Measurements from ENCODE around the gene PHF21B. TPM values are rescaled to one million over a fixed set of nuclear protein-coding genes. Genes with fewer than 3 reads are reported as not detected.

PHF21B gene
- total RNA-seq, 1 donor from 2014 or later, result not detected

DNA sequence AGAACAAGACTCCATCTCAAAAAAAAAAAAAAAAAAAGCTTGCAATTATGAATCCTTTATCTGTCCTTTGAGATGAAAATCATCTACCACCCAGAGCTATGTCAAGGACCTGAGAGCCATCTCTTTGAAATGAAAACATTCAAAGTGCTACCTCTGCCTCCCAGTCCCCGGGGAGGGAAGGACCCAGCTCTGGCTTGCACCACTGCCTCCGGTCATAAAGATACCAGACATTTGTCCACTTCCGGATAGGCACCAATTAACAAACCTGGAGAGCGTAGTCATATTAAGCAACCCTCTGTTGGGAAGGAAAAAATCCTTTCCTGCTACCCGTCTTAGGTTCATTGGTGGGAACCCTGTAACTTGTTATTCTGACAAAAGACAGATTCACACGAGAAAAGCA, 158.9 kb downstream of the PHF21B start:
- DNase-seq (no peak), ATAC-seq (ENCODE audit: low read depth) (no peak)
- Mint-ChIP-seq H3K4me1 (no peaks in the 10 kb centered on the region), H3K9me3 (no peaks in the 10 kb centered on the region), H3K27me3 (no peaks in the 10 kb centered on the region), H3K27ac (no peak overlapping the region), H3K4me3 (no peak overlapping the region), H3K36me3 (ENCODE audit: low read depth) (no peaks in the 10 kb centered on the region)
- ChIA-PET POLR2A (no interaction called here), CTCF (no interaction called here)
- intact Hi-C loops (cut with micrococcal nuclease), result no loop called here
- TF ChIP-seq, protein P1, sequence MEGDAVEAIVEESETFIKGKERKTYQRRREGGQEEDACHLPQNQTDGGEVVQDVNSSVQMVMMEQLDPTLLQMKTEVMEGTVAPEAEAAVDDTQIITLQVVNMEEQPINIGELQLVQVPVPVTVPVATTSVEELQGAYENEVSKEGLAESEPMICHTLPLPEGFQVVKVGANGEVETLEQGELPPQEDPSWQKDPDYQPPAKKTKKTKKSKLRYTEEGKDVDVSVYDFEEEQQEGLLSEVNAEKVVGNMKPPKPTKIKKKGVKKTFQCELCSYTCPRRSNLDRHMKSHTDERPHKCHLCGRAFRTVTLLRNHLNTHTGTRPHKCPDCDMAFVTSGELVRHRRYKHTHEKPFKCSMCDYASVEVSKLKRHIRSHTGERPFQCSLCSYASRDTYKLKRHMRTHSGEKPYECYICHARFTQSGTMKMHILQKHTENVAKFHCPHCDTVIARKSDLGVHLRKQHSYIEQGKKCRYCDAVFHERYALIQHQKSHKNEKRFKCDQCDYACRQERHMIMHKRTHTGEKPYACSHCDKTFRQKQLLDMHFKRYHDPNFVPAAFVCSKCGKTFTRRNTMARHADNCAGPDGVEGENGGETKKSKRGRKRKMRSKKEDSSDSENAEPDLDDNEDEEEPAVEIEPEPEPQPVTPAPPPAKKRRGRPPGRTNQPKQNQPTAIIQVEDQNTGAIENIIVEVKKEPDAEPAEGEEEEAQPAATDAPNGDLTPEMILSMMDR (IDR thresholded peaks at IDR 0.05), result no peak

DNA sequence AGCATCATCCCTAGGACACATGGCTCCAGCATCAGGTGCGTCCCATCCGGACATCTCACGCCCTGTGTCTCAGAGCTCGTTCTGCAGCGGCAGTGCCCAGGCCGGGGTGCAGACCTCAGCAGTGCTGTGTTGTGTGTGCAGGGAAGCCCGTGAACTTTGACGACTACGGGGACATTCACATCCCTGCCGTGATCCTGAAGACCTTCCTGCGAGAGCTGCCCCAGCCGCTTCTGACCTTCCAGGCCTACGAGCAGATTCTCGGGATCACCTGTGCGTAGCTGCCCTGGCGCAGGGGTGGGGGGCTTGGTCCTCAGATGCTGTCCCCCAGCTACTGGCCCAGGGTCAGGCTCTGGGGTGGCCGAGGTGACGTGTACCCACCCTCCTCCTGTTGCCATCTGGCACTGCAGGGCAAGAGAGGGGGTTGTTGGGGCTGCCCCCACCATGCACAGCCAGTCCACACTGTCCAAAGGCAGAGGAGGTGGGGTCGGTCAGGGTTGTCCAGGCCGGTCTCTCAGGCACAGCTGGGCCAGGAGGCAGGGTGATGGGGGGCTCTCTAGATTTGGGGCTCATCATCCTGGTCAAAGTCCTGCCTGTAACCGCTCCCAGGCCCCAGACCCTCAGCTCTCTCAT, 160.9 kb downstream of the PHF21B start:
- Mint-ChIP-seq H3K4me3 (no peak overlapping the region), H3K27me3 (no peaks in the 10 kb centered on the region), H3K9me3 (peaks cover 6% of the 10 kb centered on the region), H3K27ac (no peak overlapping the region), H3K36me3 (ENCODE audit: low read depth) (peaks cover 3% of the 10 kb centered on the region), H3K4me1 (no peaks in the 10 kb centered on the region)
- TF ChIP-seq, protein P1 (IDR thresholded peaks at IDR 0.05), result no peak
- CTCF ChIA-PET, result no interaction called here
- intact Hi-C loops (cut with micrococcal nuclease), result no loop called here
- POLR2A ChIA-PET, result no interaction called here
- no peak for DNase-seq
- no peak for ATAC-seq (ENCODE audit: low read depth)

DNA sequence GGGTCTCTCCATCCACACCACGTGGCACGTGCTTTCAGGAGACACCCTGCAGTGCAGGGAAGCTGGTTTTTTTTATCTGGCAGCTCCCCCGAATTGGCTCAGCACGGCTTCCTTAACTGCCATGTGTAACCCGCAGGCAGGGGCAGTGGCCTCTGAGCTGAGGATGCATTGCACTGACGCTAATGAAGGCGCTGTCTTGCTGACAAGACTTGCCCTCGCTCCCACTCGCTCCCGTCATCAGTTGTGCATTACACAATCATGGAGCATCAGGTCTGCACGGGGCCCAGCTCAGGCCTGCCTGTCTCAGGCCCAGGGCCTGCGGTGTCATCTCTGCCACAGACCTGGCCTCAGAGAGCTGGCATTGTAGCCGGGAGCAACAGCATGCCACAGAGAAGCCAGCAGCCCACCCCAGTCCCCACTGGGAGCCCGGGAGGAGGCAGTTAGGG, 161.5 kb downstream of the PHF21B start:
- Mint-ChIP-seq H3K4me1 (no peaks in the 10 kb centered on the region), H3K27ac (no peak overlapping the region), H3K36me3 (ENCODE audit: low read depth) (peaks cover 3% of the 10 kb centered on the region), H3K9me3 (peaks cover 6% of the 10 kb centered on the region), H3K4me3 (no peak overlapping the region), H3K27me3 (no peaks in the 10 kb centered on the region)
- TF ChIP-seq, protein P1 (IDR thresholded peaks at IDR 0.05), result no peak
- CTCF ChIA-PET, result no interaction called here
- ATAC-seq (ENCODE audit: low read depth) (no peak), DNase-seq (no peak)
- POLR2A ChIA-PET, result no interaction called here
- intact Hi-C loops (cut with micrococcal nuclease), result no loop called here

DNA sequence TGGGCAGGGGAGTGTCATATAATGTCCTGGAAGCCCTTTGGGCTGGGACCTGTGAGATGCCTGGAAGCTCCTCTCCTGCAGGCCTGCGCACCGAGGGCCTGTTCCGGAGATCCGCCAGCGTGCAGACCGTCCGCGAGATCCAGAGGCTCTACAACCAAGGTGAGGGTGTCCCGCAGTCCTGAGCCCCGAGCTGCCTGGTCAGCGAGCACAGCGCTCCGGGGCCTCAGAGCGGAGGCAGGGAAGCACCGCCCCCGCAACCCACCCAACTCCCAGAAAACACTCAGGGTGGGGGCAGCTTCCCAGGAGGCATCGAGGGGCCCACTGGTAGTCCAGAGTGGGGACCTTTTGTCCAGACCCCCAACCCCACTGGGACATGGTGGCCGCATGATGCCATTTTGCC, 161.9 kb downstream of the PHF21B start:
- ChIA-PET CTCF (no interaction called here), POLR2A (no interaction called here)
- no peak overlapping the region for H3K4me3 Mint-ChIP-seq
- no peak for DNase-seq
- no peaks in the 10 kb centered on the region for H3K27me3 Mint-ChIP-seq
- intact Hi-C loops (cut with micrococcal nuclease), result no loop called here
- TF ChIP-seq, protein P1 (IDR thresholded peaks at IDR 0.05), result no peak
- H3K27ac Mint-ChIP-seq, result no peak overlapping the region
- H3K9me3 Mint-ChIP-seq, result peaks cover 6% of the 10 kb centered on the region
- no peaks in the 10 kb centered on the region for H3K4me1 Mint-ChIP-seq
- no peak for ATAC-seq (ENCODE audit: low read depth)
- peaks cover 3% of the 10 kb centered on the region for H3K36me3 Mint-ChIP-seq (ENCODE audit: low read depth)

DNA sequence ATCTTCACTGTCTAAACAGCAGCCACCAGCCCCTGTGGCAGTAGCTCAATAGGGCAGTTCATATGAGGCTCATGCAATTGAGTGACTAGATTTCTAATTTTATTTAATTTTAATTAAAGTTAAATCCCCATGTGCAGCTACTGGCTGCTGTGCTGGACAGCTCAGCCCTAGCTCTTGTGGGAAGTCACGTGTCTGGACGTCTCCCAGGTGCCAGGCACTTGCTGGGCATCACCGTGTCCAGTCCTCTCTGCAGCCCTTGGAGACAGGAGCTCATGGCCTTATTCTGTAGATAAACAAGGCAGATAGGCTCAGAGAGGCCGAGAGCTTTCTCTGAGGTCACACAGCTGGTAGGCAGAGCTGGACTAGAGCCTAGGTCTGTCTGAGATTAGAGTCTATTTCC, 162.4 kb downstream of the PHF21B start:
- no peak overlapping the region for H3K4me3 Mint-ChIP-seq
- ChIA-PET POLR2A (no interaction called here), CTCF (no interaction called here)
- H3K36me3 Mint-ChIP-seq (ENCODE audit: low read depth), result peaks cover 3% of the 10 kb centered on the region
- no peak for DNase-seq
- intact Hi-C loops (cut with micrococcal nuclease), result no loop called here
- TF ChIP-seq, protein P1 (IDR thresholded peaks at IDR 0.05), result no peak
- H3K9me3 Mint-ChIP-seq, result peaks cover 6% of the 10 kb centered on the region
- no peak overlapping the region for H3K27ac Mint-ChIP-seq
- ATAC-seq (ENCODE audit: low read depth), result no peak
- H3K27me3 Mint-ChIP-seq, result no peaks in the 10 kb centered on the region
- no peaks in the 10 kb centered on the region for H3K4me1 Mint-ChIP-seq
